K562 (cell line): ENCODE data around the gene KDM2B. TPM values are rescaled to one million over a fixed set of nuclear protein-coding genes. Genes with fewer than 3 reads are reported as not detected.

Source experiments
- ATAC-seq: fragments of 200-7000 bp; cut with Tn5 transposase; 3 replicates; pipeline ENCODE4 v1.9.1; 2020; ENCODE audit warnings: moderate library complexity
- BruUV-seq: library from RNA; stranded (reverse); fragments of 400-500 nt; replicated peaks from 2 replicates; lab custom pipeline; 2021; lab: Mats Ljungman, UMichigan
- CTCF ChIA-PET: fragments of 300-600 bp; formaldehyde crosslinking; extraction: SDS; loops from one replicate; lab custom pipeline; 2021; ENCODE audit warnings: low intra/inter-chr PET ratio; lab: Yijun Ruan, JAX
- POLR2A ChIA-PET: fragments of 300-600, 350-650 bp; sonication (Branson Sonifier 250); formaldehyde crosslinking; extraction: SDS; loops from one replicate; lab custom pipeline; 2021; ENCODE audit warnings: antibody characterized with exemption, inconsistent platforms; lab: Yijun Ruan, JAX
- DNase-seq, 4 experiments: peaks; one replicate each; pipeline versions ENCODE4 v3.0.0 to v3.0.0-alpha.2; 2011 to 2018; ENCODE audit warnings: low spot score in 3 of 4, mixed read lengths in 3 of 4; ENCODE audit errors: extremely low read depth in 1 of 4
- FAIRE-seq: peaks from 2 replicates; lab custom pipeline; 2011; peaks lifted over from hg19 to GRCh38; lab: Jason Lieb, UNC
- H2AFZ ChIP-seq: 2 replicates; pipeline ENCODE4 v1.6.0; 2011; ENCODE audit warnings: low read depth, low read length, control low read depth, inconsistent platforms
- H3K27ac ChIP-seq: fragments of 200-600 bp; 3 replicates; pipeline ENCODE4 v1.8.0; 2011; ENCODE audit warnings: low read depth, mild to moderate bottlenecking, control low read depth, inconsistent platforms, low read length, moderate library complexity, mixed read lengths; ENCODE audit errors: extremely low read depth
- H3K27me3 ChIP-seq, 2 experiments: fragments of 300-600 bp in 1 of 2; 2 replicates in 1 of 2; 3 replicates in 1 of 2; pipeline versions ENCODE4 v1.6.0 to v1.8.0; 2011; ENCODE audit warnings: inconsistent platforms in 2 of 2, low read length in 2 of 2, mild to moderate bottlenecking in 1 of 2, mixed read lengths in 1 of 2, moderate library complexity in 1 of 2; ENCODE audit not compliant: control insufficient read depth in 2 of 2, insufficient read depth in 2 of 2
- H3K36me3 ChIP-seq: fragments of 300-600 bp; 3 replicates; pipeline ENCODE4 v1.8.0; 2011; ENCODE audit warnings: mild to moderate bottlenecking, low read length, inconsistent platforms; ENCODE audit not compliant: control insufficient read depth, insufficient read depth
- H3K4me1 ChIP-seq, 2 experiments: fragments of 200-600 bp in 1 of 2; replicated peaks in 1 of 2; 2 replicates in 1 of 2; 3 replicates in 1 of 2; pipeline versions ENCODE4 v1.5.1 to v1.8.0; 2011; ENCODE audit warnings: inconsistent platforms in 2 of 2, low read length in 2 of 2, mild to moderate bottlenecking in 1 of 2, mixed read lengths in 1 of 2, moderate library complexity in 1 of 2; ENCODE audit not compliant: control insufficient read depth in 2 of 2, insufficient read depth in 2 of 2
- H3K4me2 ChIP-seq: 2 replicates; pipeline ENCODE4 v1.6.1; 2011; ENCODE audit warnings: low read length, control low read depth, inconsistent platforms, mixed read lengths; ENCODE audit not compliant: insufficient read depth
- H3K4me3 ChIP-seq: fragments of 200-600 bp; sonication (generic), shearing (Covaris generic); 2 replicates; pipeline ENCODE4 v1.5.1; 2016; ENCODE audit warnings: control low read depth, inconsistent platforms
- H3K79me2 ChIP-seq: fragments of 200-600 bp; 3 replicates; pipeline ENCODE4 v1.8.0; 2011; ENCODE audit warnings: low read length, inconsistent platforms; ENCODE audit not compliant: control insufficient read depth, insufficient read depth
- H3K9ac ChIP-seq, 2 experiments: 2 replicates each; pipeline versions ENCODE4 v1.6.0 to v1.6.1; 2011; ENCODE audit warnings: low read depth in 2 of 2, low read length in 2 of 2, control low read depth in 1 of 2, inconsistent platforms in 1 of 2, mild to moderate bottlenecking in 1 of 2, mixed read lengths in 1 of 2; ENCODE audit not compliant: insufficient read depth in 1 of 2
- H3K9me1 ChIP-seq: one replicate; pipeline ENCODE4 v1.6.0; 2011; ENCODE audit warnings: inconsistent platforms, mild to moderate bottlenecking, low read length, moderate library complexity; ENCODE audit not compliant: control insufficient read depth, insufficient read depth
- H3K9me3 ChIP-seq: replicated peaks from 2 replicates; pipeline ENCODE4 v1.5.1; 2011; ENCODE audit warnings: low read depth, low read length, inconsistent platforms; ENCODE audit not compliant: control insufficient read depth, insufficient read depth
- H4K20me1 ChIP-seq: replicated peaks from 2 replicates; pipeline ENCODE4 v1.6.1; 2011; ENCODE audit warnings: low read length, inconsistent platforms, mixed read lengths; ENCODE audit not compliant: control insufficient read depth, insufficient read depth
- ARHGAP35 ChIP-seq: fragments of 450-650 bp; IDR thresholded peaks from 2 replicates; pipeline ENCODE4 v1.6.1; 2018; ENCODE audit not compliant: partially characterized antibody
- E2F6 ChIP-seq, 2 experiments: IDR thresholded peaks; 2 replicates each; pipeline ENCODE4 v1.6.1; 2011; ENCODE audit warnings: borderline replicate concordance in 1 of 2, control low read depth in 1 of 2, low read depth in 1 of 2, low read length in 1 of 2, mild to moderate bottlenecking in 1 of 2, mixed read lengths in 1 of 2, moderate library complexity in 1 of 2; ENCODE audit not compliant: insufficient read depth in 1 of 2, insufficient read length in 1 of 2, poor library complexity in 1 of 2, severe bottlenecking in 1 of 2; ENCODE audit errors: extremely low read depth in 1 of 2
- GTF2F1 ChIP-seq: IDR thresholded peaks from 2 replicates; pipeline ENCODE4 v1.6.1; 2011; ENCODE audit warnings: low read depth, low read length, improper control_type of control experiment
- HCFC1 ChIP-seq: IDR thresholded peaks from 2 replicates; pipeline ENCODE4 v1.6.1; 2012; ENCODE audit warnings: low read depth, low read length, improper control_type of control experiment
- MAFG ChIP-seq: fragments of 450-650 bp; conservative IDR thresholded peaks from 2 replicates; pipeline ENCODE4 v1.6.1; 2016; ENCODE audit warnings: missing genetic modification characterization, missing compliant biosample characterization
- MAX ChIP-seq: sonication (generic); formaldehyde crosslinking; IDR thresholded peaks from 2 replicates; pipeline ENCODE4 v1.9.0; 2022; ENCODE audit warnings: mild to moderate bottlenecking, missing genetic modification reagents
- MTA1 ChIP-seq: fragments of 450-650 bp; IDR thresholded peaks from 2 replicates; pipeline ENCODE4 v1.6.1; 2017; ENCODE audit warnings: borderline replicate concordance
- NR0B1 ChIP-seq: fragments of 450-650 bp; IDR thresholded peaks from one replicate; pipeline ENCODE4 v1.6.1; 2018; ENCODE audit warnings: mild to moderate bottlenecking, moderate library complexity; ENCODE audit not compliant: partially characterized antibody
- POU5F1 ChIP-seq: fragments of 150-350 bp; IDR thresholded peaks from 2 replicates; pipeline ENCODE4 v1.6.1; 2014; ENCODE audit warnings: borderline replicate concordance, low read length, low read depth, mild to moderate bottlenecking; ENCODE audit not compliant: partially characterized antibody
- SAP30 ChIP-seq: fragments of 200-600 bp; sonication (generic); IDR thresholded peaks from 2 replicates; pipeline ENCODE4 v1.6.1; 2012; ENCODE audit warnings: borderline replicate concordance, low read depth, mild to moderate bottlenecking, moderate library complexity, low read length, control low read depth, inconsistent platforms; ENCODE audit not compliant: insufficient read depth, poor library complexity, severe bottlenecking
- SNRNP70 ChIP-seq: fragments of 200-400 bp; formaldehyde crosslinking; optimal IDR thresholded peaks from 2 replicates; pipeline ENCODE3; 2017; ENCODE audit warnings: low read depth, low read length
- TARDBP ChIP-seq: fragments of 450-650 bp; IDR thresholded peaks from 2 replicates; pipeline ENCODE4 v1.6.1; 2016
- ZNF408 ChIP-seq: fragments of 250-450 bp; sonication (Bioruptor Pico); IDR thresholded peaks from 2 replicates; pipeline ENCODE4 v1.4.0; 2020; ENCODE audit warnings: low read depth, mild to moderate bottlenecking, moderate library complexity
- ZNF707 ChIP-seq: fragments of 250-450 bp; sonication (Bioruptor Pico); conservative IDR thresholded peaks from 2 replicates; pipeline ENCODE4 v1.8.0; 2022; ENCODE audit warnings: inconsistent platforms, mild to moderate bottlenecking, moderate library complexity
- WGBS: fragments of 100-300 bp; shearing (Covaris generic); methylation state at CpG from one replicate; pipeline ENCODE4 v1.1.6; 2016; ENCODE audit warnings: low coverage, mixed read lengths; ENCODE audit not compliant: insufficient coverage; ENCODE audit errors: missing lambda C conversion rate; 5-methylcytosine and 5-hydroxymethylcytosine counted together
- in situ Hi-C: fragments of 300-500 bp; cut with MboI; formaldehyde crosslinking; loops from 4 replicates; pipeline ENCODE4 v1.15.0; 2018; ENCODE audit warnings: inconsistent platforms, mixed read lengths
- intact Hi-C: fragments of 100-400 bp; cut with micrococcal nuclease; formaldehyde crosslinking; loops from 2 replicates; pipeline ENCODE4 v1.14.2; 2022
- polyA plus RNA-seq, 8 experiments: library from polyadenylated mRNA; depleted of rRNA in 4 of 8; stranded (reverse) in 5 of 8; unstranded in 3 of 8; fragments of >200 nt; fragmentation: Nextera tagmentation in 2 of 8; fragmentation: Illumina TruSeq in 1 of 8; extraction: Ambion mirVana in 2 of 8; extraction: Trizol in 1 of 8; gene quantifications; 2 replicates each; pipeline versions ENCODE4 v1.2.1 to v1.2.3, GENCODE V29; 2011 to 2014; ENCODE audit warnings: inconsistent platforms in 1 of 8, missing spikeins in 1 of 8
- total RNA-seq, 7 experiments: library from RNA; depleted of rRNA in 6 of 7; stranded (reverse); fragments of >200 nt in 6 of 7; fragmentation: Illumina TruSeq in 2 of 7; extraction: Trizol in 2 of 7; gene quantifications; 2 replicates each; pipeline versions ENCODE4 v1.2.1 to v1.2.3, GENCODE V29; 2011 to 2021; ENCODE audit warnings: low replicate concordance in 1 of 7

The KDM2B gene
- total and polyA plus RNA-seq, 9 of the 15 experiments (the other 6 are each of a cell fraction or from before 2014, with no cell fraction given), result 7.4 to 50.5 (median 22.5) TPM

GRCh38 chr12:121579981-121580868 is 598 bp downstream of the KDM2B start (continued):
- TF ChIP-seq ZNF707 (CRISPR knock-in tag) (no peak), ZNF408 (no peak), MTA1 (no peak), SAP30 (no peak)

- Histone ChIP-seq H4K20me1 (no peaks in the 10 kb centered on the region), H3K9me3 (no peaks in the 10 kb centered on the region), H3K4me2 (peak overlapping the region; percentile 83), H3K27ac (peak overlapping the region; percentile 88), H3K4me1 (peaks cover 42 to 47% of the 10 kb centered on the region in 2 experiments), H3K9me1 (no peaks in the 10 kb centered on the region), H2AFZ (peak overlapping the region; percentile 88), H3K79me2 (peaks cover 5% of the 10 kb centered on the region; the same call in 2 of the 3 replicates), H3K36me3 (peaks cover 7% of the 10 kb centered on the region; the same call in 1 of the 3 replicates), H3K4me3 (peak overlapping the region; percentile 54), H3K27me3 (no peaks in the 10 kb centered on the region), H3K9ac (peak overlapping the region; percentile 70 to 91)
- ATAC-seq (peak; percentile 24), FAIRE-seq (no peak), DNase-seq (peak; percentile 52 to 67 (median 60))
- BruUV-seq, result no TSS peak
- 3% methylated on average over 29 of the region's 53 CpGs for WGBS
- ChIA-PET CTCF (no interaction called here), POLR2A (interaction anchor here (0.5 to 2.1 kb wide), 6 partner anchors 10 to 107 kb away, joined by 3 to 11 read pairs (median 3); partner anchors contain the start of gene ORAI1)
- in situ Hi-C loops, result no loop called here
- intact Hi-C loops, result no loop called here
- TF ChIP-seq SNRNP70 (no peak), HCFC1 (no peak), ARHGAP35 (no peak), MAX (CRISPR knock-in tag) (no peak), GTF2F1 (no peak), NR0B1 (no peak), TARDBP (no peak), E2F6 (IDR thresholded peaks at IDR 0.05; ENCODE audit: borderline replicate concordance in 1 of 2, extremely low read depth in 1 of 2, insufficient read depth in 1 of 2, insufficient read length in 1 of 2, low read depth in 1 of 2, low read length in 1 of 2, poor library complexity in 1 of 2, severe bottlenecking in 1 of 2) (peak in 1 of 2 experiments; percentile 3), MAFG (tag) (no peak), POU5F1 (no peak)
Measured at GRCh38 chr12:121579190-121579791, 1.5 kb downstream of the KDM2B start.
